B cell (primary cell): ENCODE data around the gene IRF1. TPM values are rescaled to one million over a fixed set of nuclear protein-coding genes. Genes with fewer than 3 reads are reported as not detected.

Source experiments
- ATAC-seq: fragments of 200-7000 bp; cut with Tn5 transposase; one replicate; pipeline ENCODE4 v1.10.0; 2021; ENCODE audit warnings: low read depth, mild to moderate bottlenecking, moderate number of reproducible peaks, moderate library complexity
- CTCF ChIA-PET: fragments of 350-600 bp; sonication (Branson Sonifier 250); formaldehyde crosslinking; loops from one replicate; lab custom pipeline; 2021; ENCODE audit warnings: antibody characterized with exemption, inconsistent platforms; lab: Charles Lee
- POLR2A ChIA-PET: fragments of 350-600 bp; sonication (Branson Sonifier 250); formaldehyde crosslinking; loops from one replicate; lab custom pipeline; 2021; ENCODE audit warnings: antibody characterized with exemption; lab: Charles Lee
- DNase-seq: peaks from one replicate; pipeline ENCODE4 v3.0.0; 2013
- H2AFZ ChIP-seq: 2 replicates; pipeline ENCODE4 v1.6.1; 2012; ENCODE audit warnings: mild to moderate bottlenecking, low read depth, low read length; ENCODE audit not compliant: insufficient read depth, poor library complexity, severe bottlenecking
- H3K27ac ChIP-seq, 2 donors: 1 replicate in 1 of 2; 2 replicates in 1 of 2; pipeline ENCODE4 v1.5.1; 2012 to 2013; ENCODE audit warnings: low read length in 2 of 2, mild to moderate bottlenecking in 2 of 2, moderate library complexity in 1 of 2
- H3K27me3 ChIP-seq, 4 experiments: fragments of 200-600 bp in 1 of 4; sonication (generic) in 1 of 4; replicated peaks in 1 of 4; 1 replicate in 2 of 4; 2 replicates in 2 of 4; pipeline versions ENCODE4 v1.6.1 to v1.7.0; 2013 to 2016; ENCODE audit warnings: low read length in 3 of 4, mild to moderate bottlenecking in 2 of 4, mixed read lengths in 1 of 4, moderate library complexity in 1 of 4; ENCODE audit not compliant: insufficient read depth in 4 of 4, control insufficient read depth in 3 of 4; ENCODE audit errors: control extremely low read depth in 1 of 4
- H3K36me3 ChIP-seq, 2 experiments: replicated peaks in 1 of 2; 1 replicate in 1 of 2; 2 replicates in 1 of 2; pipeline versions ENCODE4 v1.6.1 to v1.7.1; 2013; ENCODE audit warnings: low read length in 1 of 2; ENCODE audit not compliant: insufficient read depth in 2 of 2, control insufficient read depth in 1 of 2; ENCODE audit errors: control extremely low read depth in 1 of 2, extremely low read depth in 1 of 2
- H3K4me1 ChIP-seq, 2 donors: fragments of 200-600 bp in 1 of 2; sonication (generic) in 1 of 2; 1 replicate in 1 of 2; 2 replicates in 1 of 2; pipeline versions ENCODE4 v1.5.1 to v1.6.1; 2013 to 2017; ENCODE audit warnings: low read length in 2 of 2; ENCODE audit not compliant: control insufficient read depth in 2 of 2, insufficient read depth in 2 of 2
- H3K4me2 ChIP-seq: replicated peaks from 2 replicates; pipeline ENCODE3; 2012; ENCODE audit warnings: mild to moderate bottlenecking, low read depth, low read length; ENCODE audit not compliant: poor library complexity, severe bottlenecking
- H3K4me3 ChIP-seq, 5 experiments: fragments of 200-600 bp in 1 of 5; sonication (generic) in 1 of 5; 1 replicate in 3 of 5; 2 replicates in 2 of 5; pipeline versions ENCODE4 v1.5.1 to v1.7.0; 2011 to 2016; ENCODE audit warnings: low read length in 4 of 5, mild to moderate bottlenecking in 4 of 5, low read depth in 2 of 5, control low read depth in 1 of 5, moderate library complexity in 1 of 5; ENCODE audit not compliant: insufficient read depth in 1 of 5; ENCODE audit errors: control extremely low read depth in 1 of 5, extremely low read depth in 1 of 5
- H3K79me2 ChIP-seq: fragments of 200-600 bp; sonication (generic); one replicate; pipeline ENCODE4 v1.6.0; 2016; ENCODE audit warnings: low read length; ENCODE audit not compliant: control insufficient read depth, insufficient read depth
- H3K9ac ChIP-seq: fragments of 200-600 bp; sonication (generic); 2 replicates; pipeline ENCODE4 v1.6.1; 2017; ENCODE audit warnings: mild to moderate bottlenecking, low read length, moderate library complexity
- H3K9me3 ChIP-seq, 3 donors: one replicate each; pipeline versions ENCODE4 v1.6.1 to v1.7.1; 2013; ENCODE audit warnings: low read length in 2 of 3; ENCODE audit not compliant: control insufficient read depth in 2 of 3, insufficient read depth in 1 of 3; ENCODE audit errors: control extremely low read depth in 1 of 3
- H4K20me1 ChIP-seq: 2 replicates; pipeline ENCODE4 v1.6.0; 2012; ENCODE audit warnings: mild to moderate bottlenecking, low read length; ENCODE audit not compliant: insufficient read depth, control insufficient read depth, poor library complexity, severe bottlenecking
- H3K27ac Mint-ChIP-seq: one replicate; pipeline ENCODE4 v1.8.0; 2021; ENCODE audit warnings: mixed read lengths
- H3K27me3 Mint-ChIP-seq: one replicate; pipeline ENCODE4 v1.8.0; 2021; ENCODE audit warnings: mixed read lengths
- H3K4me1 Mint-ChIP-seq: one replicate; pipeline ENCODE4 v1.8.0; 2021; ENCODE audit warnings: mixed read lengths
- H3K4me3 Mint-ChIP-seq: one replicate; pipeline ENCODE4 v1.8.0; 2021; ENCODE audit warnings: mixed read lengths
- H3K9me3 Mint-ChIP-seq: one replicate; pipeline ENCODE4 v1.8.0; 2022; ENCODE audit warnings: mixed read lengths; ENCODE audit not compliant: insufficient read depth
- CTCF ChIP-seq: fragments of 200-600 bp; IDR thresholded peaks from one replicate; pipeline ENCODE4 v1.8.0; 2022; ENCODE audit warnings: antibody characterized with exemption, mild to moderate bottlenecking
- EZH2 ChIP-seq: IDR thresholded peaks from 2 replicates; pipeline ENCODE4 v1.6.1; 2012; ENCODE audit warnings: borderline replicate concordance, low read depth, mild to moderate bottlenecking, moderate library complexity, low read length; ENCODE audit not compliant: insufficient read depth, poor library complexity, severe bottlenecking
- WGBS: methylation state at CpG from one replicate; pipeline ENCODE4 v1.1.5; 2013; ENCODE audit warnings: missing lambda C conversion rate; ENCODE audit not compliant: insufficient coverage; 5-methylcytosine and 5-hydroxymethylcytosine counted together
- intact Hi-C: fragments of 100-400 bp; cut with micrococcal nuclease; formaldehyde crosslinking; loops from one replicate; pipeline ENCODE4 v1.10.0; 2022
- polyA plus RNA-seq: library from polyadenylated mRNA; depleted of rRNA; stranded (reverse); fragments of >200 nt; gene quantifications from 2 replicates; pipeline ENCODE4 v1.2.3, GENCODE V29; 2012
- total RNA-seq, 2 donors: library from RNA; stranded (reverse); fragments of 120-200 nt in 1 of 2; gene quantifications; 1 replicate in 1 of 2; 2 replicates in 1 of 2; pipeline versions ENCODE4 v1.2.3 to v1.2.4, GENCODE V29; 2013 to 2022

The IRF1 gene
- total and polyA plus RNA-seq, 2 donors (not counting 1 experiment from before 2014, with no cell fraction given): 173 to 306 TPM

GRCh38 chr5:132475987-132476875 lies 14.3 kb downstream of the IRF1 start:
- TF ChIP-seq CTCF (no peak), EZH2 (no peak)
- Histone ChIP-seq H2AFZ (no peak overlapping the region), H3K27me3 (no peaks in the 10 kb centered on the region), H3K4me3 (no peak overlapping the region), H3K79me2 (no peaks in the 10 kb centered on the region), H4K20me1 (peaks cover 9% of the 10 kb centered on the region), H3K27ac (no peak overlapping the region), H3K9me3 (no peaks in the 10 kb centered on the region), H3K9ac (no peak overlapping the region), H3K36me3 (peaks cover 0 to 6% of the 10 kb centered on the region in 2 experiments), H3K4me1 (peaks cover 52 to 79% of the 10 kb centered on the region in 2 donors), H3K4me2 (no peak overlapping the region)
- Mint-ChIP-seq H3K27ac (peak overlapping the region; percentile 99), H3K9me3 (no peaks in the 10 kb centered on the region), H3K4me3 (peak overlapping the region; percentile 5), H3K4me1 (peaks cover 88% of the 10 kb centered on the region), H3K27me3 (no peaks in the 10 kb centered on the region)
- intact Hi-C loops: no loop called here
- ChIA-PET CTCF (interaction anchor here (0.8 to 9.4 kb wide), 8 partner anchors 8 to 89 kb away, joined by 3 to 60 read pairs (median 49); partner anchors contain the start of gene IRF1), POLR2A (interaction anchor here (0.7 to 7.0 kb wide), 6 partner anchors 10 to 829 kb away, joined by 4 to 101 read pairs (median 16); partner anchors contain the start of gene IRF1)
- no peak for ATAC-seq
- 97% methylated on average over 7 of the region's 8 CpGs for WGBS
- peak; percentile 43 for DNase-seq
